CD4-positive, alpha-beta T cell treated with Interleukin-2 at 100 ng/mL for 4 hours (primary cell): ENCODE data around the gene TMEM229A.
"Not testable (repeated sequence)": the region's sequence is repeated elsewhere in the genome, so short reads cannot be mapped to it uniquely, and the experiment has no call there.

Experiments used
- DNase-seq: peaks from one replicate; pipeline ENCODE4 v3.0.0-alpha.2; 2020; ENCODE audit warnings: low spot score

Gene TMEM229A

GRCh38 chr7:124031919-124032318 is 948 bp downstream of the TMEM229A start:
- DNase-seq = no peak

- no peak for DNase-seq
Measured at GRCh38 chr7:124031406-124031805, 1.5 kb downstream of the TMEM229A start.

- DNase-seq = no peak
Measured at GRCh38 chr7:124030964-124031363, 1.9 kb downstream of the TMEM229A start.

- no peak for DNase-seq
Measured at GRCh38 chr7:124029396-124030188, 3.3 kb downstream of the TMEM229A start.

- no peak for DNase-seq
Measured at GRCh38 chr7:124027236-124027635, 5.6 kb downstream of the TMEM229A start.

- DNase-seq = not testable (repeated sequence)
Measured at GRCh38 chr7:124024329-124024728, 8.5 kb downstream of the TMEM229A start.

GRCh38 chr7:124022551-124022950 is 10.3 kb downstream of the TMEM229A start:
- no peak for DNase-seq

GRCh38 chr7:124020060-124020459 is 12.8 kb downstream of the TMEM229A start:
- DNase-seq = no peak

GRCh38 chr7:124013306-124013705 is 19.6 kb downstream of the TMEM229A start:
- DNase-seq = no peak

GRCh38 chr7:124012864-124013263 is 20.0 kb downstream of the TMEM229A start:
- DNase-seq = no peak

- DNase-seq = no peak
Measured at GRCh38 chr7:124009321-124009720, 23.5 kb downstream of the TMEM229A start.

GRCh38 chr7:124008296-124008695 is 24.6 kb downstream of the TMEM229A start:
- DNase-seq = not testable (repeated sequence)

GRCh38 chr7:123999703-124000102 is 33.2 kb downstream of the TMEM229A start:
- no peak for DNase-seq

GRCh38 chr7:123998921-123999320 is 33.9 kb downstream of the TMEM229A start:
- DNase-seq = no peak

- no peak for DNase-seq
Measured at GRCh38 chr7:123996327-123996625, 36.6 kb downstream of the TMEM229A start.

GRCh38 chr7:123995617-123996326 is 37.1 kb downstream of the TMEM229A start:
- no peak for DNase-seq

GRCh38 chr7:123994449-123994848 is 38.4 kb downstream of the TMEM229A start:
- DNase-seq = no peak

GRCh38 chr7:123993996-123994395 is 38.9 kb downstream of the TMEM229A start:
- no peak for DNase-seq

- DNase-seq = no peak
Measured at GRCh38 chr7:123992913-123993518, 39.9 kb downstream of the TMEM229A start.

GRCh38 chr7:123987445-123987844 is 45.4 kb downstream of the TMEM229A start:
- DNase-seq = no peak
